Right kidney (tissue), 1 donor: ENCODE data around the gene SGSM1.

Source experiments
- DNase-seq: peaks from one replicate; pipeline ENCODE4 v3.0.0-alpha.2; 2016

Gene SGSM1

GRCh38 chr22:24951942-24952836, 146.2 kb downstream of the SGSM1 start, which contains the start of gene KIAA1671:
KIAA1671 (plus strand) TSS chr22:24952716; CDS start chr22:25028000, 75,284 bp downstream.
- peak; percentile 83 for DNase-seq

- peak; percentile 86 for DNase-seq
Measured at GRCh38 chr22:24952837-24953383, 146.9 kb downstream of the SGSM1 start.

GRCh38 chr22:24953384-24954113, 147.5 kb downstream of the SGSM1 start:
- no peak for DNase-seq

GRCh38 chr22:24954114-24954463, 148.1 kb downstream of the SGSM1 start:
- DNase-seq, result no peak

GRCh38 chr22:24954856-24955255, 148.8 kb downstream of the SGSM1 start:
- DNase-seq, result no peak

GRCh38 chr22:24957043-24957442, 151.0 kb downstream of the SGSM1 start:
- DNase-seq, result no peak

DNA sequence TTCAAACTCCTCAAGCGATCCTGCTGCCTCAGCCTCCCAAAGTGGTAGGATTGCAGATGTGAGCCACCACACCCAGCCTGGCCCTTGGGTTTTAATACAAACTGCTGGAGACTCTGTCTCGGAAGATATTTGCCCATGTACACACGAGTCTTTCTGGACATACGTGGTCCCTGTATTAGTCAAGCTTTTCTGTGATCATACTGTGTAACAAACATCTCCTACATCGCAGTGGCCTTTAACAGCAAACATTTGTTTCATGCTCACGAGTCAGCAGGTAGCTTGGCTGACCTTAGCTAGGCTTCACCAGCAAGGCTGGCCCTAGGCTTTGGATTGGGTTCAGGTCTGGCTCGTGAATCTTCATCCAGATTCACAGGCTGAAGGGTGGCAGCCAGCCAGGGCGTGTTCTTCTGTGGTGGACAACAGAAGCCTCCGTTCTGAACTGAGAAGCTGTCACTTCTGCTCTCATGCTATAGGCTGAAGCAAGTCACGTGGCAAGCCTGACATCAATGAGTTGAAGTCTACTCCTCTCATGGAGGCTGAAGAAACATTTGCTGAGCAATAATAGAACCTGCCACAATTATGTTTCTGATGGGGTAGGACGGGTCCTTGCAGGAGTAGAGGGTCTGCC, 155.3 kb downstream of the SGSM1 start:
- DNase-seq, result no peak

GRCh38 chr22:24962094-24962493, 156.1 kb downstream of the SGSM1 start:
- DNase-seq, result no peak

GRCh38 chr22:24962835-24963234, 156.8 kb downstream of the SGSM1 start:
- no peak for DNase-seq

GRCh38 chr22:24964441-24964840, 158.4 kb downstream of the SGSM1 start:
- DNase-seq, result no peak

DNA sequence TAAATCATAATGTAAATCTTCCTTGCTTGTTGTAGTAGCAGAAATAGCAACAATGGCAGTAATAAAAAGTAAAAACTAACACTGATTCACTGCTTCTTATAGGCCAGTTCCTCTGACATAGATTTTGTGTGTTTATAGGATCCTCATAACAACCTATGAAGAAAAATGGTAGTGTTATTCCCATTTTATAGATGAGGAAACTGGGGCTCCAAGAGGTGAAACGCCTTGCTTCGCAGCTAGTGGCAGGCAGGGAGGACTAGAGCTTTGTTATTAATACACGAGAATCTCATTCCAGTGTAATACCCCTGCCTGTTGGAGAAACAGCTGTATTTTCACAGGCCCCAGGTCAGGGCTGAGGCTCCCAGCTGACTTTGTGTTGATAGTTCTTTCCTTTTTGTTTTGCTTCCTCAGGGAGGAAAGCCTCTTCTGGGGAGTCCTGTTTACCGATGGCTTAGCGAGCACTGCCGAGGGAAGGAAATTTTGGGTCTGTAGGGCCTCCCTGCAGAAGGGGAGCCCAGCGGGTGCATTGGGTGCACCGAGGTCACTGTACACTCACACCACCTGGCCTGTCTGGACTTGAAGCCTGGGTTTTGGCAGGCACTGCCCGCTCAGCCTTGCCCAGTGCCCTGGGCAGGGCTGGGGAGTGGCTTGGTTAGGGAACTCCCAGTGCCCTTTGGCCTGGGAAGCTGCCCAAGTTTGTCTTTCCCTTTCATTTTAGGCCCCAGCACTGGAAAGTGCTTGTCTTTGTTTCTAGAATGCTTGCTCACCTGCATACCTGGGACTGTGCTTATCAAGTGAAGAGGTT, 160.0 kb downstream of the SGSM1 start:
- DNase-seq, result no peak

GRCh38 chr22:24968066-24968561, 162.1 kb downstream of the SGSM1 start:
- no peak for DNase-seq

DNA sequence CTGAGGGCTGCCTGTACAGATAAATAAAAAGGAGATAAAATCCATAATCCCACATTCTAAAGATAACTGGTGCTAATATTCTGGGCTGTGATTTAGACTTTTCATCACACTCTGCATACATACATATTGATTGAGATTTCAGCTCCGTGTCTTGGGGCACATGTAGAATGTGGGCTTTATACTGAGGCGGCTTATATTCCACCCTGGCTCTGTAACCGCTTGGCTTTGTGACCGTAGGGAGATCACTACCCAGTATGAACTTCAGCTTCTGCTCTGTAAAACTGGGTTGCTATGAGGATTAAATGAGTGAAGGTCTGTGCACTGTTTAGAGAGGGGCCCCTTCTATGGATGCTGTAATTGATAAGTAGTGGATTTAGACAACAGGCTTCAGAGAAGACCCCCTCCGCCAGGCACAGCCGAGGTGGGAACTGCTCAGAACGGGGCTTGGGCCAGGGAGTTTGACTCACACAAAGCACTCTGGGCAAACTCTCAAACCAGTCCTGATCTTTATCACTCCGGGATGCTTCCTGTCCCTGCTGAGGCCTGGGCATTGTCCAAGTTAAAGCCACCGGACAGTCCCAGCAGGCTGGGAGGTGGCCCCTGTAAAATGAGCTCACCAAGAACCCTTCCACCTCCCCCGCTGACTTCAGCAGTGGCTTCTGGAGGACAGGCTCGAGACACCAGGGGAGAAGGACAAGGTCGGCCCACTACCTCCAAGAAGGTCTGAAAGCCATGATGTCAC, 163.7 kb downstream of the SGSM1 start:
- no peak for DNase-seq

- no peak for DNase-seq
Measured at GRCh38 chr22:24972369-24972768, 166.4 kb downstream of the SGSM1 start.

DNA sequence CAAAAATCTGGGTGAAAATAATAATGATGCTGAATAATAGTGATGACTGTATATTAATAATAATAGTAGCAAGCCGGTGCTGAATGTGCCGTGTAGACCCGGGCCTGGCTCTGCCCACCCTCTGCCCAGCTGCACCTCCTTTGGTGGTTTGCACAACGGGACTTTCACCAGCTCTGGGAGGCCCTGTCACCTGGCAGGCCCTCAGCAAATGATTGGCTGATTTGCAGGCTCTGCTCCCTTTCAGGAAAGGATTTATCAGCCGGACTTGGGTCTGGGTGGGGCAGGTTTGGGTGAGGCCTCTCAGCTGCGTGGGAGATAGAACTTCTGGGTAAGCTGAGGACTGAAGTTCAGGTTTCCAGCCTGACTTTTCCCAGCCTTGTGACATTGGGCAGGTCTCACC, 167.9 kb downstream of the SGSM1 start:
- no peak for DNase-seq

DNA sequence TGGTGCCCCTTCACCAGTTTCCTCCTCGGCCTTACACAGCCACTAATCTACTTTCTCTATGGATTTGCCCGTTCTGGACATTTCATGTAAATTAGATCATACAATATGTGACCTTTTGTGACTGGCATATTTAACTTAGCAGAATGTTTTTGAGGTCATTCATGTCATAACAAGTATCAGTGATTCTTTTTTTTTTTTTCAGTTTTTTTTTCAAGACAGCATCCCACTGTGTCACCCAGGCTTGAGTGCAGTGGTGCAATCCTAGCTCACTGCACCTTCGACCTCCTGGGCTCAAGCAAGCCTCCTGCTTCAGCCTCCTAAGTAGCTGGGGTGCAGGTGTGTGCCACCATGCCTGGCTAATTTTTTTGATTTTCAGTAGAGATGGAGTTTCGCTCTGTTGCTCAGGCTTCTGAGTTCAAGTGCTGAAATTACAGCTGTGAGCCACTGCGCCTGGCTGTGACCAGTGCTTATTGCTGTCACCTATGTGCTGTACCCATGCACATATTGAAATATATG, 169.2 kb downstream of the SGSM1 start:
- DNase-seq, result no peak

DNA sequence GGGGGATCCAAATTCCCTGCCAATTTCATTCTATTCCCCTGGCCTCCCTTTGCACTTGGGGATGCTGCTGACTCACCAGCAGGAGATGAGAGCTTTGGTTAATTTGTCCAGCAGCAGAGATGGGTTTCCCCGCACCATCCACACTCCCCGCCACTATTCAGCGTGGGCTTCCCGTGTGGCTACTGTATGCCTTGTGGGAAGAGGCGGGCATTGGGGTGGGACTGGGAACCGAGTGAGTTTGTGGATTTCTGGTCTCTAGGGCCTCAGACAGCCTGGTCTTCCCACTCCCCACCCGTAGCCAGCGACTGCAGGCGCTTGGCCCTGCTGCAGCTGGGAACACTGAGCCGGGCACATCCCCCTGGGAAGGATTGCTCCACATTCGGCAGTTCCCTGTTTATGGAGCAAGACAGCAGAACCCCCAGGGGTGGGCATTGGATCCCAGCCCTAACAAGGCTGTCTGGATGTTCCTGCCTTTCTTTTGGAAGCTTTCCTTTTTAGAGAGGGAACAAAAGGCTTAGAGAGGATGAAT, 169.9 kb downstream of the SGSM1 start:
- no peak for DNase-seq

DNA sequence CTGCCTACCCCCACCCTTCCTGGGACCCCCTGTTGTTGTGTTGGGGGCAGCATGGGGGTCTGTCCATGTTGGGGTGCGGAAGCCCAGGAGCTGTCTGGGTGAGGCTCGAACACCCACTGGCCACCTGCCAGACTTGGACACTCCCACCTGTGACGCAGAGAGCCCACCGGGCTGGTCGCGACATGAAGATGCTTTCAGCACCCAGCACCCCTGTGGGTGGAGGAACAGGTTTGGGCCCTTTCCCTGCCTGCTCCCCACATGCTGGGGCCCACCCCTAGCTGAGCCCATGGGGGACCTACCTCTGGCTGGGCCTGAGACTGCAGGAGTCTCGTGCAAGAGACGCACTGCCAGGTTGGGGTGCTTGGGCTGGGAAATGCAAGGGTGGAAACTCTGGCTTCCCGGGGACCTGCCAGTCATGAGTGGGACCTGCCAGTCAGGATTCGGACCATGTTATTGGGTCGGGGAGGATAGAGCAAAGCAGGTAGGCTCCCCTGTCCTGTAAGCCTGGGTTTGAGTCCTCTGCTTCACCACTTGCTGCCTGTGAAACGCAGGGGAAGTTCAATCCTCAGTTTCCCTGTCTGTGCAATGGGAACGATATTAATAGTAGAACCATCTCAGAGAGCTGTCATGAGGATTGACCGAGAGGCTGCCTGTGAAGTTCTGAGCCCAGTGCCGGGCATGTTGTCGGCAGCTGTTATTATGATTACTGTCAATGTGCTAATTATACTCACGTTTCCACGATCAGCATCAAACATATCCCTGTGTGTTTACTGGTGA, 170.6 kb downstream of the SGSM1 start:
- no peak for DNase-seq
